Stomach (tissue), 9 donors: ENCODE data around the gene TCF7. TPM values are rescaled to one million over a fixed set of nuclear protein-coding genes. Genes with fewer than 3 reads are reported as not detected.

Experiments
- DNase-seq, 2 donors: peaks; one replicate each; pipeline versions ENCODE4 v3.0.0 to v3.0.0-alpha.2; 2013 to 2019
- H3K27ac ChIP-seq, 5 donors: fragments of 200-600 bp in 4 of 5; sonication (generic) in 4 of 5; one replicate each; pipeline ENCODE4 v1.5.1; 2013 to 2019; ENCODE audit warnings: mild to moderate bottlenecking in 1 of 5, moderate library complexity in 1 of 5
- H3K27me3 ChIP-seq, 3 donors: fragments of 200-600 bp; sonication (generic); one replicate each; pipeline ENCODE4 v1.5.1; 2017 to 2019; ENCODE audit warnings: mixed run types in 1 of 3
- H3K36me3 ChIP-seq, 4 donors: fragments of 200-600 bp; sonication (generic); 1 replicate in 3 of 4; 2 replicates in 1 of 4; pipeline ENCODE4 v1.5.1; 2016 to 2019
- H3K4me1 ChIP-seq, 4 donors: fragments of 200-600 bp; sonication (generic); one replicate each; pipeline ENCODE4 v1.5.1; 2016 to 2019
- H3K4me3 ChIP-seq, 4 donors: fragments of 200-600 bp; sonication (generic) in 3 of 4; one replicate each; pipeline ENCODE4 v1.5.1; 2016 to 2019; ENCODE audit warnings: mild to moderate bottlenecking in 1 of 4
- H3K9me3 ChIP-seq, 4 donors: fragments of 200-600 bp; sonication (generic); one replicate each; pipeline ENCODE4 v1.5.1; 2016 to 2019
- CTCF ChIP-seq, 7 experiments: fragments of 450-650 bp in 4 of 7; fragments of 200-600 bp in 3 of 7; sonication (generic) in 3 of 7; IDR thresholded peaks; one replicate each; pipeline ENCODE4 v1.5.1; 2016 to 2019; ENCODE audit warnings: antibody characterized with exemption in 7 of 7, control low read depth in 2 of 7, mild to moderate bottlenecking in 1 of 7
- EP300 ChIP-seq: sonication (generic); formaldehyde crosslinking; IDR thresholded peaks from one replicate; pipeline ENCODE4 v1.6.1; 2017; ENCODE audit warnings: antibody characterized with exemption
- POLR2A ChIP-seq, 4 donors: fragments of 450-650 bp; IDR thresholded peaks; one replicate each; pipeline ENCODE4 v1.6.1; 2016; ENCODE audit warnings: antibody characterized with exemption in 4 of 4, control low read depth in 2 of 4, mild to moderate bottlenecking in 1 of 4, moderate library complexity in 1 of 4
- POLR2AphosphoS5 ChIP-seq, 3 donors: sonication (generic); formaldehyde crosslinking; IDR thresholded peaks; one replicate each; pipeline ENCODE4 v1.6.1; 2016; ENCODE audit warnings: antibody characterized with exemption in 3 of 3
- WGBS, 5 donors: extraction: QIAGEN DNeasy Blood & Tissue Kit in 3 of 5; methylation state at CpG; one replicate each; pipeline versions ENCODE4 v1.1.5 to v1.1.7; 2013 to 2018; 5-methylcytosine and 5-hydroxymethylcytosine counted together
- intact Hi-C: fragments of 100-400 bp; cut with DNase I; formaldehyde crosslinking; loops from one replicate; pipeline ENCODE4 v1.15.1; 2023; ENCODE audit warnings: low total_unique reads
- polyA plus RNA-seq, 3 donors: library from polyadenylated mRNA; stranded (reverse); fragments of 200-250 nt; gene quantifications; one replicate each; pipeline ENCODE4 v1.2.3, GENCODE V29; 2013
- total RNA-seq, 5 donors: library from RNA; depleted of rRNA; stranded (reverse); fragments of >200 nt; gene quantifications; one replicate each; pipeline versions ENCODE4 v1.1.0 to v1.2.3, GENCODE V29; 2014 to 2016
- donor health status: healthy with polysubstance abuse.
- donor health status: Bipolar disorder and iron deficiency.
- donor health status: healthy.

The TCF7 gene
- total and polyA plus RNA-seq, 8 donors: 3.7 to 13.3 (median 5.4) TPM; not detected in 1

GRCh38 chr5:134177369-134178095 is 63.1 kb downstream of the TCF7 start:
- Histone ChIP-seq H3K4me1 (peaks cover 19 to 44% (median 32%) of the 10 kb centered on the region in 4 donors), H3K36me3 (peaks cover 7 to 12% (median 11%) of the 10 kb centered on the region in 4 donors), H3K27ac (peak overlapping the region; percentile 98 to 100 (median 99)), H3K27me3 (no peaks in the 10 kb centered on the region), H3K4me3 (peak overlapping the region; percentile 74 to 96 (median 86)), H3K9me3 (no peaks in the 10 kb centered on the region)
- intact Hi-C loops: no loop called here
- 11 to 22% (median 13%) methylated on average over 25 to 29 of the region's 29 CpGs for WGBS, 5 donors
- peak in 2 of 3 donors; percentile 48 to 58 for TF ChIP-seq POLR2AphosphoS5 (IDR thresholded peaks at IDR 0.05)
- no peak for TF ChIP-seq POLR2A (IDR thresholded peaks at IDR 0.05)
- DNase-seq: peak; percentile 70 to 87

GRCh38 chr5:134178096-134178419 is 63.6 kb downstream of the TCF7 start:
- Histone ChIP-seq H3K36me3 (peaks cover 1 to 7% (median 6%) of the 10 kb centered on the region in 4 donors), H3K27me3 (no peaks in the 10 kb centered on the region), H3K4me3 (peak overlapping the region in 1 of 4 donors; percentile 74), H3K27ac (peak overlapping the region; percentile 98 to 100 (median 99)), H3K9me3 (no peaks in the 10 kb centered on the region), H3K4me1 (peaks cover 18 to 39% (median 30%) of the 10 kb centered on the region in 4 donors)
- no peak for TF ChIP-seq POLR2A (IDR thresholded peaks at IDR 0.05)
- TF ChIP-seq EP300: no peak
- TF ChIP-seq POLR2AphosphoS5 (IDR thresholded peaks at IDR 0.05): no peak
- no peak for TF ChIP-seq CTCF (IDR thresholded peaks at IDR 0.05)
- no peak for DNase-seq
- intact Hi-C loops: no loop called here
- WGBS, 5 donors: 61 to 97% (median 76%) methylated on average over 2 to 3 of the region's 3 CpGs

- TF ChIP-seq CTCF (IDR thresholded peaks at IDR 0.05) (no peak), POLR2A (IDR thresholded peaks at IDR 0.05) (no peak), EP300 (no peak), POLR2AphosphoS5 (IDR thresholded peaks at IDR 0.05) (no peak)
- intact Hi-C loops: loop anchor here (5.0 to 10.0 kb wide), 2 partner anchors 104 to 411 kb away; no protein-coding TSS in a partner anchor
- no peak overlapping the region for H3K4me3 ChIP-seq
- DNase-seq: no peak
- no peaks in the 10 kb centered on the region for H3K27me3 ChIP-seq
- peaks cover 10 to 17% (median 14%) of the 10 kb centered on the region in 4 donors for H3K4me1 ChIP-seq
- no peaks in the 10 kb centered on the region for H3K36me3 ChIP-seq
- H3K27ac ChIP-seq: no peak overlapping the region
- H3K9me3 ChIP-seq: no peaks in the 10 kb centered on the region
Measured at GRCh38 chr5:134183481-134183880, 69.0 kb downstream of the TCF7 start.

GRCh38 chr5:134184155-134185135 is 70.0 kb downstream of the TCF7 start:
- Histone ChIP-seq H3K9me3 (no peaks in the 10 kb centered on the region), H3K27me3 (no peaks in the 10 kb centered on the region), H3K27ac (no peak overlapping the region), H3K4me3 (no peak overlapping the region), H3K4me1 (peaks cover 13 to 26% (median 20%) of the 10 kb centered on the region in 4 donors), H3K36me3 (no peaks in the 10 kb centered on the region)
- TF ChIP-seq CTCF (IDR thresholded peaks at IDR 0.05) (peak in 5 of 7 experiments; percentile 84 to 93 (median 86)), EP300 (no peak), POLR2AphosphoS5 (IDR thresholded peaks at IDR 0.05) (peak in 1 of 3 donors; percentile 51), POLR2A (IDR thresholded peaks at IDR 0.05) (no peak)
- 54 to 64% (median 58%) methylated on average over 10 to 11 of the region's 11 CpGs for WGBS, 5 donors
- peak; percentile 78 to 86 for DNase-seq
- intact Hi-C loops: loop anchor here (5.0 to 10.0 kb wide), 2 partner anchors 103 to 410 kb away; no protein-coding TSS in a partner anchor
